Mesenchymal stem cell (in vitro differentiated cells and primary cell): ENCODE data around the gene PLA2G4B.

ENCODE experiments used
- DNase-seq: peaks from one replicate; pipeline ENCODE4 v3.0.0-alpha.2; 2013
- H2AFZ ChIP-seq: one replicate; pipeline ENCODE4 v1.6.1; 2013; ENCODE audit warnings: low read depth, mild to moderate bottlenecking, control low read depth, inconsistent platforms, low read length, moderate library complexity
- H2AK5ac ChIP-seq: 2 replicates; pipeline ENCODE4 v1.6.1; 2013; ENCODE audit warnings: low read length, moderate library complexity, mild to moderate bottlenecking, inconsistent platforms; ENCODE audit not compliant: severe bottlenecking
- H2BK120ac ChIP-seq: one replicate; pipeline ENCODE4 v1.6.1; 2013; ENCODE audit warnings: low read depth, mild to moderate bottlenecking, inconsistent platforms, low read length, moderate library complexity
- H2BK12ac ChIP-seq, 2 experiments: one replicate each; pipeline ENCODE4 v1.6.1; 2013; ENCODE audit warnings: inconsistent platforms in 2 of 2, low read length in 2 of 2, mild to moderate bottlenecking in 2 of 2, moderate library complexity in 2 of 2, control low read depth in 1 of 2
- H2BK15ac ChIP-seq: one replicate; pipeline ENCODE4 v1.6.1; 2013; ENCODE audit warnings: mild to moderate bottlenecking, low read depth, inconsistent platforms; ENCODE audit not compliant: poor library complexity, severe bottlenecking
- H2BK5ac ChIP-seq: 2 replicates; pipeline ENCODE4 v1.6.1; 2013; ENCODE audit warnings: low read depth, mild to moderate bottlenecking, low read length, control low read depth, inconsistent platforms; ENCODE audit not compliant: poor library complexity, severe bottlenecking
- H3K14ac ChIP-seq, 2 experiments: one replicate each; pipeline ENCODE4 v1.6.1; 2013; ENCODE audit warnings: inconsistent platforms in 2 of 2, low read length in 2 of 2, control low read depth in 1 of 2, mild to moderate bottlenecking in 1 of 2, moderate library complexity in 1 of 2
- H3K18ac ChIP-seq, 2 experiments: one replicate each; pipeline ENCODE4 v1.6.1; 2013; ENCODE audit warnings: inconsistent platforms in 2 of 2, low read length in 2 of 2, control low read depth in 1 of 2, low read depth in 1 of 2, mild to moderate bottlenecking in 1 of 2
- H3K23ac ChIP-seq, 2 experiments: one replicate each; pipeline ENCODE4 v1.6.1; 2013; ENCODE audit warnings: inconsistent platforms in 2 of 2, low read length in 2 of 2, mild to moderate bottlenecking in 2 of 2, moderate library complexity in 2 of 2, control low read depth in 1 of 2
- H3K27ac ChIP-seq: 2 replicates; pipeline ENCODE4 v1.5.1; 2013; ENCODE audit warnings: mild to moderate bottlenecking, moderate library complexity, low read length, control low read depth, inconsistent platforms; ENCODE audit not compliant: poor library complexity, severe bottlenecking
- H3K27me3 ChIP-seq, 2 experiments: 2 replicates each; pipeline versions ENCODE4 v1.6.1 to v1.7.0; 2013; ENCODE audit warnings: low read length in 2 of 2, mild to moderate bottlenecking in 2 of 2, moderate library complexity in 2 of 2, control low read depth in 1 of 2, inconsistent platforms in 1 of 2; ENCODE audit not compliant: control insufficient read depth in 1 of 2, insufficient read depth in 1 of 2
- H3K36me3 ChIP-seq, 2 experiments: 2 replicates each; pipeline versions ENCODE4 v1.6.1 to v1.7.0; 2013; ENCODE audit warnings: low read length in 2 of 2, control low read depth in 1 of 2, inconsistent platforms in 1 of 2, low read depth in 1 of 2, mild to moderate bottlenecking in 1 of 2; ENCODE audit not compliant: insufficient read depth in 2 of 2, control insufficient read depth in 1 of 2
- H3K4ac ChIP-seq, 2 experiments: one replicate each; pipeline ENCODE4 v1.6.1; 2013; ENCODE audit warnings: inconsistent platforms in 2 of 2, low read length in 2 of 2, mild to moderate bottlenecking in 2 of 2, moderate library complexity in 2 of 2, control low read depth in 1 of 2, low read depth in 1 of 2
- H3K4me1 ChIP-seq: 2 replicates; pipeline ENCODE4 v1.6.1; 2013; ENCODE audit warnings: low read depth, low read length, control low read depth; ENCODE audit not compliant: control insufficient read depth, insufficient read depth
- H3K4me2 ChIP-seq: 2 replicates; pipeline ENCODE4 v1.6.1; 2013; ENCODE audit warnings: low read length, mild to moderate bottlenecking, inconsistent platforms; ENCODE audit not compliant: poor library complexity, severe bottlenecking
- H3K4me3 ChIP-seq, 2 experiments: 2 replicates each; pipeline versions ENCODE4 v1.5.1 to v1.7.0; 2013; ENCODE audit warnings: low read length in 2 of 2, mild to moderate bottlenecking in 2 of 2, control low read depth in 1 of 2, low read depth in 1 of 2; ENCODE audit not compliant: insufficient read depth in 1 of 2
- H3K79me1 ChIP-seq: replicated peaks from 2 replicates; pipeline ENCODE4 v1.6.1; 2013; ENCODE audit warnings: mild to moderate bottlenecking, control low read depth, low read length, inconsistent platforms; ENCODE audit not compliant: poor library complexity, severe bottlenecking
- H3K9ac ChIP-seq: 2 replicates; pipeline ENCODE4 v1.7.0; 2013; ENCODE audit warnings: mild to moderate bottlenecking, low read length, moderate library complexity
- H3K9me3 ChIP-seq: 2 replicates; pipeline ENCODE4 v1.7.0; 2013; ENCODE audit warnings: mild to moderate bottlenecking, low read length; ENCODE audit not compliant: control insufficient read depth
- H4K8ac ChIP-seq: one replicate; pipeline ENCODE4 v1.6.1; 2013; ENCODE audit warnings: inconsistent platforms, mild to moderate bottlenecking, low read length, moderate library complexity
- H4K91ac ChIP-seq: one replicate; pipeline ENCODE4 v1.6.1; 2013; ENCODE audit warnings: mild to moderate bottlenecking, low read length, inconsistent platforms
- WGBS: methylation state at CpG from one replicate; pipeline ENCODE4 v1.1.7; 2013; ENCODE audit warnings: mixed read lengths; 5-methylcytosine and 5-hydroxymethylcytosine counted together

PLA2G4B gene

GRCh38 chr15:41804916-41805666 is 33.6 kb upstream of the PLA2G4B start:
- Histone ChIP-seq H3K4me2 (no peak overlapping the region), H2BK5ac (no peak overlapping the region), H3K36me3 (peaks cover 17 to 27% of the 10 kb centered on the region in 2 experiments), H2BK15ac (no peak overlapping the region), H3K9ac (no peak overlapping the region), H3K4ac (no peak overlapping the region), H3K79me1 (peaks cover 41% of the 10 kb centered on the region), H4K8ac (no peak overlapping the region), H2AK5ac (no peak overlapping the region), H2AFZ (no peak overlapping the region), H3K27me3 (no peaks in the 10 kb centered on the region), H3K9me3 (no peaks in the 10 kb centered on the region), H4K91ac (no peak overlapping the region), H3K23ac (peak overlapping the region in 1 of 2 experiments; percentile 42), H2BK12ac (no peak overlapping the region), H3K27ac (no peak overlapping the region), H3K4me1 (peaks cover 15% of the 10 kb centered on the region), H3K18ac (no peak overlapping the region), H3K14ac (no peak overlapping the region), H2BK120ac (no peak overlapping the region), H3K4me3 (no peak overlapping the region)
- no peak for DNase-seq
- 92% methylated on average over 8 of the region's 8 CpGs for WGBS

- H4K91ac ChIP-seq = no peak overlapping the region
- H3K4me2 ChIP-seq = no peak overlapping the region
- no peak overlapping the region for H3K27ac ChIP-seq
- H3K23ac ChIP-seq = no peak overlapping the region
- H3K4me3 ChIP-seq = no peak overlapping the region
- H3K36me3 ChIP-seq = peaks cover 11 to 21% of the 10 kb centered on the region in 2 experiments
- no peak for DNase-seq
- no peak overlapping the region for H3K18ac ChIP-seq
- no peak overlapping the region for H2BK12ac ChIP-seq
- no peaks in the 10 kb centered on the region for H3K27me3 ChIP-seq
- no peak overlapping the region for H2AK5ac ChIP-seq
- no peak overlapping the region for H3K4ac ChIP-seq
- peaks cover 38% of the 10 kb centered on the region for H3K79me1 ChIP-seq
- peaks cover 15% of the 10 kb centered on the region for H3K4me1 ChIP-seq
- WGBS = 96% methylated on average over 2 of the region's 3 CpGs
- H2BK15ac ChIP-seq = no peak overlapping the region
- no peak overlapping the region for H3K14ac ChIP-seq
- H2AFZ ChIP-seq = no peak overlapping the region
- no peak overlapping the region for H2BK120ac ChIP-seq
- no peak overlapping the region for H3K9ac ChIP-seq
- H2BK5ac ChIP-seq = no peak overlapping the region
- no peaks in the 10 kb centered on the region for H3K9me3 ChIP-seq
- no peak overlapping the region for H4K8ac ChIP-seq
Measured at GRCh38 chr15:41805711-41806110, 32.9 kb upstream of the PLA2G4B start.

GRCh38 chr15:41806291-41807181 is 32.1 kb upstream of the PLA2G4B start:
- Histone ChIP-seq H3K4ac (no peak overlapping the region), H3K27me3 (no peaks in the 10 kb centered on the region), H4K8ac (no peak overlapping the region), H3K27ac (no peak overlapping the region), H2BK15ac (no peak overlapping the region), H3K4me1 (peaks cover 16% of the 10 kb centered on the region), H2AFZ (no peak overlapping the region), H3K9me3 (no peaks in the 10 kb centered on the region), H3K9ac (no peak overlapping the region), H3K36me3 (peaks cover 15% of the 10 kb centered on the region in 2 experiments), H2BK5ac (no peak overlapping the region), H3K18ac (no peak overlapping the region), H3K79me1 (peaks cover 38% of the 10 kb centered on the region), H2AK5ac (no peak overlapping the region), H3K14ac (peak overlapping the region in 1 of 2 experiments; percentile 31), H2BK12ac (no peak overlapping the region), H3K23ac (no peak overlapping the region), H3K4me3 (no peak overlapping the region), H2BK120ac (no peak overlapping the region), H3K4me2 (no peak overlapping the region), H4K91ac (no peak overlapping the region)
- no peak for DNase-seq
- WGBS = 93% methylated on average over 10 of the region's 10 CpGs

- Histone ChIP-seq H3K4me3 (no peak overlapping the region), H3K4ac (no peak overlapping the region), H4K91ac (no peak overlapping the region), H3K79me1 (peaks cover 42% of the 10 kb centered on the region), H2BK120ac (no peak overlapping the region), H3K18ac (no peak overlapping the region), H4K8ac (no peak overlapping the region), H3K9me3 (no peaks in the 10 kb centered on the region), H2AK5ac (no peak overlapping the region), H3K36me3 (peaks cover 34 to 38% of the 10 kb centered on the region in 2 experiments), H3K27ac (no peak overlapping the region), H2AFZ (no peak overlapping the region), H3K4me2 (no peak overlapping the region), H3K14ac (no peak overlapping the region), H3K27me3 (no peaks in the 10 kb centered on the region), H2BK12ac (no peak overlapping the region), H3K23ac (no peak overlapping the region), H3K9ac (peak overlapping the region; percentile 33), H2BK5ac (no peak overlapping the region), H3K4me1 (peaks cover 15% of the 10 kb centered on the region), H2BK15ac (no peak overlapping the region)
- 0% methylated on average over 1 of the region's 2 CpGs for WGBS
- DNase-seq = no peak
Measured at GRCh38 chr15:41809121-41809520, 29.5 kb upstream of the PLA2G4B start.
